Breast epithelium (tissue), 3 donors: Measurements from ENCODE around the gene AKT3.

Experiments
- CTCF ChIP-seq, 3 donors: fragments of 450-650 bp; IDR thresholded peaks; one replicate each; pipeline ENCODE4 v1.5.1; 2016 to 2017; ENCODE audit warnings: antibody characterized with exemption in 3 of 3, mild to moderate bottlenecking in 3 of 3, moderate library complexity in 3 of 3
- POLR2A ChIP-seq: fragments of 450-650 bp; IDR thresholded peaks from one replicate; pipeline ENCODE4 v1.6.1; 2016; ENCODE audit warnings: antibody characterized with exemption, mild to moderate bottlenecking, moderate library complexity

- no peak for TF ChIP-seq CTCF (IDR thresholded peaks at IDR 0.05)
- no peak for TF ChIP-seq POLR2A
Measured at GRCh38 chr1:243481101-243481500, 368.9 kb downstream of the AKT3 start.
